Thyroid gland (tissue), 4 donors: Measurements from ENCODE around the gene OSMR. TPM values are rescaled to one million over a fixed set of nuclear protein-coding genes. Genes with fewer than 3 reads are reported as not detected.
A peak's percentile ranks its signal among the peaks of the same experiment; 100 is the strongest.

Source experiments
- DNase-seq, 2 donors: peaks; one replicate each; pipeline ENCODE4 v3.0.0-alpha.2; 2019
- H3K27ac ChIP-seq, 3 donors: fragments of 200-600 bp; sonication (generic); 1 replicate in 2 of 3; 2 replicates in 1 of 3; pipeline ENCODE4 v1.5.1; 2016 to 2019; ENCODE audit warnings: mild to moderate bottlenecking in 1 of 3, moderate library complexity in 1 of 3
- H3K27me3 ChIP-seq: fragments of 200-600 bp; sonication (generic); one replicate; pipeline ENCODE4 v1.5.1; 2019
- H3K36me3 ChIP-seq, 2 donors: fragments of 200-600 bp; sonication (generic); one replicate each; pipeline ENCODE4 v1.5.1; 2016 to 2019
- H3K4me1 ChIP-seq, 2 donors: fragments of 200-600 bp; sonication (generic); one replicate each; pipeline ENCODE4 v1.5.1; 2017 to 2019
- H3K4me3 ChIP-seq, 3 donors: fragments of 200-600 bp; sonication (generic); replicated peaks in 1 of 3; 1 replicate in 2 of 3; 2 replicates in 1 of 3; pipeline ENCODE4 v1.5.1; 2016; ENCODE audit warnings: mild to moderate bottlenecking in 1 of 3
- H3K9me3 ChIP-seq: fragments of 200-600 bp; sonication (generic); one replicate; pipeline ENCODE4 v1.5.1; 2017
- POLR2A ChIP-seq, 2 donors: fragments of 450-650 bp; IDR thresholded peaks; one replicate each; pipeline ENCODE4 v1.6.1; 2017; ENCODE audit warnings: antibody characterized with exemption in 2 of 2, mild to moderate bottlenecking in 2 of 2, moderate library complexity in 1 of 2
- WGBS, 2 donors: methylation state at CpG; one replicate each; pipeline ENCODE4 v1.1.5; 2017; 5-methylcytosine and 5-hydroxymethylcytosine counted together
- intact Hi-C: fragments of 100-400 bp; cut with DNase I; formaldehyde crosslinking; loops from one replicate; pipeline ENCODE4 v1.15.1; 2023
- total RNA-seq, 4 donors: library from RNA; depleted of rRNA; stranded (reverse); fragments of >200 nt; gene quantifications; one replicate each; pipeline ENCODE4 v1.2.3, GENCODE V29; 2016
- TF ChIP-seq, protein P1 (sequence below), 6 experiments: fragments of 200-600 bp in 3 of 6; fragments of 450-650 bp in 3 of 6; sonication (generic) in 3 of 6; IDR thresholded peaks; one replicate each; pipeline ENCODE4 v1.5.1; 2016 to 2019; ENCODE audit warnings: antibody characterized with exemption in 6 of 6, mild to moderate bottlenecking in 2 of 6, inconsistent platforms in 1 of 6, moderate library complexity in 1 of 6

Gene OSMR
- total RNA-seq, 4 donors from 2014 or later: 18.2 to 104 (median 33.9) TPM

- H3K36me3 ChIP-seq: no peaks in the 10 kb centered on the region
- H3K9me3 ChIP-seq: no peaks in the 10 kb centered on the region
- DNase-seq: peak; percentile 56 to 80
- intact Hi-C loops: no loop called here
- TF ChIP-seq, protein P1, sequence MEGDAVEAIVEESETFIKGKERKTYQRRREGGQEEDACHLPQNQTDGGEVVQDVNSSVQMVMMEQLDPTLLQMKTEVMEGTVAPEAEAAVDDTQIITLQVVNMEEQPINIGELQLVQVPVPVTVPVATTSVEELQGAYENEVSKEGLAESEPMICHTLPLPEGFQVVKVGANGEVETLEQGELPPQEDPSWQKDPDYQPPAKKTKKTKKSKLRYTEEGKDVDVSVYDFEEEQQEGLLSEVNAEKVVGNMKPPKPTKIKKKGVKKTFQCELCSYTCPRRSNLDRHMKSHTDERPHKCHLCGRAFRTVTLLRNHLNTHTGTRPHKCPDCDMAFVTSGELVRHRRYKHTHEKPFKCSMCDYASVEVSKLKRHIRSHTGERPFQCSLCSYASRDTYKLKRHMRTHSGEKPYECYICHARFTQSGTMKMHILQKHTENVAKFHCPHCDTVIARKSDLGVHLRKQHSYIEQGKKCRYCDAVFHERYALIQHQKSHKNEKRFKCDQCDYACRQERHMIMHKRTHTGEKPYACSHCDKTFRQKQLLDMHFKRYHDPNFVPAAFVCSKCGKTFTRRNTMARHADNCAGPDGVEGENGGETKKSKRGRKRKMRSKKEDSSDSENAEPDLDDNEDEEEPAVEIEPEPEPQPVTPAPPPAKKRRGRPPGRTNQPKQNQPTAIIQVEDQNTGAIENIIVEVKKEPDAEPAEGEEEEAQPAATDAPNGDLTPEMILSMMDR (IDR thresholded peaks at IDR 0.05): no peak
- no peak for TF ChIP-seq POLR2A (IDR thresholded peaks at IDR 0.05)
- H3K27me3 ChIP-seq: no peaks in the 10 kb centered on the region
- H3K4me1 ChIP-seq: peaks cover 5 to 9% of the 10 kb centered on the region in 2 donors
- peak overlapping the region in 2 of 3 donors; percentile 37 for H3K27ac ChIP-seq
- H3K4me3 ChIP-seq: no peak overlapping the region
- 50 to 54% methylated on average over 2 of the region's 2 CpGs for WGBS, 2 donors
These were observed 29.5 kb upstream of the OSMR start for GRCh38 chr5:38816083-38817030.

DNA sequence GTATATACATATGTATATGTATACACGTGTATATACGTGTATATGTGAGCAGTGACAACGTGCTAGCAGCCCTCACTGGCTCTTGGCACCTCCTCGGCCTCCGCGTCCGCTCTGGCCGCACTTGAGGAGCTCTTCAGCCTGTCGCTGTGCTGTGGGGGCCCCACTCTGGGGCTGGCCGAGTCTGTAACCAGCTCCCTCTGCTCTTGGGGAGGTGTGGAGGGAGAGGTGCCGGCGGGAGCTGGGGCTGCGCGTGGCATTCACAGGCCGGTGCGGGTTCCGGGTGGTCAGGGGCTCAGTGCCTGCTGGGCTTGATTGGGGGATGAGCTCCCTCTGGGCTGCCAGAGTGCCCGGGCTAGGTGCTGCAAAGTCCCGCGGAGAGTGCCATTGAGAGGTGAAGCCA, 24.1 kb upstream of the OSMR start:
- WGBS, 2 donors: 91 to 94% methylated on average over 10 to 16 of the region's 20 CpGs
- TF ChIP-seq, protein P1 (IDR thresholded peaks at IDR 0.05): no peak
- no peak for TF ChIP-seq POLR2A (IDR thresholded peaks at IDR 0.05)
- intact Hi-C loops: no loop called here

DNA sequence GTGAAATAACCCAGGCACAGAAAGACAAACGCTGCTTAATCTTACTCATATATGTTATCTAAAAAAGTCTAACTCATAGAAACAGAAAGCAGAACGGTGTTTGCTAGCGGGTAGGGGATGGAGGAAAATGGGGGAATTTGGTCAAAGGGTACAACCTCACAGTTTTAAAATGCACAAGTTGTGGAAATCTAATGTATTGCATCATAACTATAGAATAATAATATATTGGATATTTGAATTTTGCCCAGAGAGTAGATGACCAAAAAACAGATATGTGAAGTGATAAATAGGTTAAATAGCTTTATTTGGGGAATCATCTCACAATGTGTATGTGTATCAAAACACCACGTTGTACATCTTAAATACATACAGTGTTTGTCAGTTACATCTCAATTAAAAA, 22.3 kb upstream of the OSMR start:
- H3K36me3 ChIP-seq: no peaks in the 10 kb centered on the region
- DNase-seq: no peak
- H3K9me3 ChIP-seq: no peaks in the 10 kb centered on the region
- TF ChIP-seq, protein P1 (IDR thresholded peaks at IDR 0.05): no peak
- TF ChIP-seq POLR2A (IDR thresholded peaks at IDR 0.05): no peak
- H3K4me3 ChIP-seq: no peak overlapping the region
- intact Hi-C loops: no loop called here
- no peaks in the 10 kb centered on the region for H3K27me3 ChIP-seq
- no peaks in the 10 kb centered on the region for H3K4me1 ChIP-seq
- 94 to 95% methylated on average over 4 of the region's 4 CpGs for WGBS, 2 donors
- no peak overlapping the region for H3K27ac ChIP-seq

More for the DNA sequence above, 24.1 kb upstream of the OSMR start:
- Histone ChIP-seq H3K9me3 (no peaks in the 10 kb centered on the region), H3K27me3 (no peaks in the 10 kb centered on the region), H3K4me1 (peaks cover under 1% of the 10 kb centered on the region in 2 donors), H3K36me3 (no peaks in the 10 kb centered on the region), H3K27ac (no peak overlapping the region), H3K4me3 (no peak overlapping the region)
- DNase-seq: no peak

DNA sequence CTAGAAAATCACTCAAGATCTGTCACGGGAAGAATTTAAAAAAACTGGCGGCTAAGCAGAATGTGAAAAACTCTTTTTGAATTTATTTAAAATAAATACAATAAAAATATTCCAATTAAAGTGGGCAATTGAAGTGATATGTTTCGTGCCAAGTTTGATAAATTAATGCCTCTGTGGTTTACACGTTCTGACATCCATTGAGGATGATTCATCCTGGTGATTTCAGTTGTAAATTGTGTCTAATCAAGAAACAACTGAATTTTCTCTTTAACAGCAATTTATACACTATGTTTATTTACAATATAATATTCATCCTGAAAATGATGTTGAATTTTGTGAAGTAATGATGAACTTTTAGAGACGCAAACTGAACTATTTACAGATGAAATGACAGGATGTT, 21.0 kb upstream of the OSMR start:
- H3K36me3 ChIP-seq: no peaks in the 10 kb centered on the region
- WGBS, 2 donors: 89 to 92% methylated on average over 5 of the region's 5 CpGs
- H3K4me1 ChIP-seq: no peaks in the 10 kb centered on the region
- H3K27me3 ChIP-seq: no peaks in the 10 kb centered on the region
- intact Hi-C loops: no loop called here
- H3K4me3 ChIP-seq: no peak overlapping the region
- H3K27ac ChIP-seq: no peak overlapping the region
- no peak for TF ChIP-seq POLR2A (IDR thresholded peaks at IDR 0.05)
- TF ChIP-seq, protein P1 (IDR thresholded peaks at IDR 0.05): no peak
- H3K9me3 ChIP-seq: no peaks in the 10 kb centered on the region
- no peak for DNase-seq

DNA sequence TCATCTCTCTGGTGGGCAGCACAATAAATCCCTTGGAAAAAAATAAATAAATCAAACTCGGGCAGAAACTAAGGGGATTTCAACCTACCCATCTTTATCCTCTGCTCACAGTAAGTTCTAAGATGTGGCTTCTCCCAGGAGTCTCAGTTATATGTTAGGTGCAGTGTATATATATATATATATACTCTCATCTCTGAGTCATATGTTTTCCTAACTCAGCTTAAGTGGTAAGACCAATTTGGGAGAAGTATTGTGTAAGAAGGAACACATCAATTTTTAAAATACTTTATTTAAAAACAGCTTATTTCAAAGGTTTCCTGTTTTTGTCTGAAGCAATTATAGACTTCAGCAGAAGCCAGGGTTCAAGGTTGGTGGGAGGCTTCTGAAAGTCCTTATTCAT, 20.3 kb upstream of the OSMR start:
- TF ChIP-seq, protein P1 (IDR thresholded peaks at IDR 0.05): no peak
- TF ChIP-seq POLR2A (IDR thresholded peaks at IDR 0.05): no peak
- H3K27ac ChIP-seq: no peak overlapping the region
- H3K4me1 ChIP-seq: no peaks in the 10 kb centered on the region
- intact Hi-C loops: no loop called here
- no peaks in the 10 kb centered on the region for H3K9me3 ChIP-seq
- no peaks in the 10 kb centered on the region for H3K27me3 ChIP-seq
- no peak overlapping the region for H3K4me3 ChIP-seq
- DNase-seq: no peak
- 60 to 83% methylated on average over 1 of the region's 1 CpG for WGBS, 2 donors
- no peaks in the 10 kb centered on the region for H3K36me3 ChIP-seq
